HPDE6-E6E7 (cell line): ENCODE data around the gene EBPL.
"Not testable (repeated sequence)": the region's sequence is repeated elsewhere in the genome, so short reads cannot be mapped to it uniquely, and the experiment has no call there.

ENCODE experiments used
- DNase-seq: peaks from one replicate; pipeline ENCODE4 v3.0.0; 2011; ENCODE audit warnings: missing footprints; ENCODE audit errors: extremely low spot score

The EBPL gene

DNA sequence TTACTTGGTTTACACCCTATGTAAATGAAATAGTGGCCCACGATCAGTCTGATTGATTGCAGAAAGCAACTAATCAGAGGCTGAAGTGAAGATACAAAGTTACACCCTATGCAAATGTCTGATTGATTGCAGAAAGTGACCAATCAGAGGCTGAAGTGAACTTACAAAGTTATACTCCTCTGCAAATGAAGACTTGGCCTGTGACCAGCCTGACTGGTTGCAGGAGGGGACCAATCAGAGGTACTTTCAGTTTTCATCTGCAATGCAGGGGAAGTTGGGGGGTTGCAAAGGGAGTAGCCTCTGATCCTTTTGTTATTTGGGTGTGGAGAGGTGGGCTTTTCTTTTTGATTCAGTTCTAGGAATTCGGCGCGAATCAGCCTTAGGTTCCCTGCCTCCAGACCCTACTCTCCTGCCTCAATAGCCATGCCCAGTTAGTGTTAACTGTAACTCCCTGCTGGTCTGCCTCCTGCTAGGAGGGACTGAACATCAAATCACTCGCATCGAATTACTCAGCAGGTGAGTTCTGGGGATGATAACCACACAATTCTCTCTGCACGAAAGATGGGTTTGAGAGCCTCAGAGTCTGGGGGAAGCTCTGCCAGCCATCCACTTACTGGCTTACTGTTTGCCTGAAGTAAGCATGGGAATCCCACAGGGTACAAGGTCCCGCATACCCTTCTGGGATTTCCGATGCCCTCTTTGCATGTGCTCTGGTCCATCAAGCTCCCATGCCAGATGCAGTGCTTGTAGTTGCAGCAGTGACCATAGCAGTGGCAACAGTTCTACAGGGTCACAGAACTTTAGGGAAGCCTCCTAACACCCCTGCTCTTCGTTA, 55.5 kb downstream of the EBPL start:
- DNase-seq, result no peak

DNA sequence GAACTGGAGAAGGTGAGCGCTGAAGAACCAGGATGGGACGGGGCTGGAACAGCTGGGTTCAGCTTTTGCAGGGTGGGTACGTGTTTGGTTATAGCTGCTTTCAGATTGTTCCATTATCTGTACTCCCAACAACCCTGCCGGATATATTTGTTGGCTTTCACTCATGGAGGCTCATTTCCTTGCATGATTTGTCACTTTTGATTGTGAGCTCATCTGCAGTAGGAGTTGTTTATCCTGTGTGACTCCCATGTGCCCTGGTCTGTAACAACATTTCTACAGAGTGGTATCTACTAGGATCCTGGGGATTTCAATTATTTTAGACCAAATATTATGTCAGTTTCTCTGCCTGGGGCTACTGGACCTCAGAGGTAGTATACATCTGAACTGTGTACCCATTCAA, 57.6 kb downstream of the EBPL start:
- no peak for DNase-seq

GRCh38 chr13:49632156-49632555, 59.1 kb downstream of the EBPL start:
- no peak for DNase-seq

GRCh38 chr13:49630580-49630979, 60.7 kb downstream of the EBPL start:
- DNase-seq, result no peak

GRCh38 chr13:49629947-49630346, 61.3 kb downstream of the EBPL start:
- DNase-seq, result no peak

GRCh38 chr13:49629196-49629938, 61.9 kb downstream of the EBPL start:
- DNase-seq, result no peak

- DNase-seq, result no peak
Measured at GRCh38 chr13:49627831-49628652, 63.2 kb downstream of the EBPL start, which contains the start of gene ARL11. Gene ARL11, plus strand, starts transcription at chr13:49628507. Its CDS starts 1,941 bp downstream, at chr13:49630448.

GRCh38 chr13:49625392-49626079, 65.8 kb downstream of the EBPL start:
- DNase-seq, result no peak

- DNase-seq, result no peak
Measured at GRCh38 chr13:49624229-49624628, 67.1 kb downstream of the EBPL start.

DNA sequence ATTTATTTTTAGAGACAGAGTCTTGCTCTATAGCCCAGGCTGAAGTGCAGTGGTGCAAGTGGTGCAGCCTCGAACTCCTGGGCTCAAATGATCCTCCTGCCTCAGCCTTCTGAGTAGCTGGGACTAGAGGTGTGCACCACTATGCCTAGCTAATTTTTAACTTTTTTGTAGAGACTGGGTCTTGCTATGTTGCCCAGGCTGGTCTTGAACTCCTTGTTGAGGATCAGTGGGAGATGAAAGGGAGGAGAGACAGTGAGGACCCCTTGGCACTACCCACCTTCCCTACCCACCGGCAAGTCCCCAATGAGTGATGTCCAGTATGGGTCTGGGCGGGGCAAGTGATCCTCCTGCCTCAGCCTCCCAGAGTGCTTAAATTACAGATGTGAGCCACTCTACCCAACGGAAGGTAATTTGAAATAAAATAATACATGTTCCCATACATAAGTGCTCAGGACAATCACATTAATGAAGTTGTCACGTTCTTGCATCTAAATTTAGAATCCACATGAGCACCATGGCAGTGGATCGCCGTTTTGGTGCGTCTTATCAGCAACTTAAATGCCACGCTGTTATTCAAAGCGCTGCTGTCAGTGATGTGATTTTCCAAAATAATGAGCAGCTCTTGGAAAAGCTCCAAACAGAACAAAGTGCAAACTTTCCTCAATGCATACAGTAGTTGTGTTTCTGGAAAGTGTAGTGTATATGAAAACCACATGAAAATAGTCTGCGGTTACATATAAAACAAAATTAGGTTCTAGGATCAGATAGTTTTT, 68.9 kb downstream of the EBPL start:
- DNase-seq, result no peak

DNA sequence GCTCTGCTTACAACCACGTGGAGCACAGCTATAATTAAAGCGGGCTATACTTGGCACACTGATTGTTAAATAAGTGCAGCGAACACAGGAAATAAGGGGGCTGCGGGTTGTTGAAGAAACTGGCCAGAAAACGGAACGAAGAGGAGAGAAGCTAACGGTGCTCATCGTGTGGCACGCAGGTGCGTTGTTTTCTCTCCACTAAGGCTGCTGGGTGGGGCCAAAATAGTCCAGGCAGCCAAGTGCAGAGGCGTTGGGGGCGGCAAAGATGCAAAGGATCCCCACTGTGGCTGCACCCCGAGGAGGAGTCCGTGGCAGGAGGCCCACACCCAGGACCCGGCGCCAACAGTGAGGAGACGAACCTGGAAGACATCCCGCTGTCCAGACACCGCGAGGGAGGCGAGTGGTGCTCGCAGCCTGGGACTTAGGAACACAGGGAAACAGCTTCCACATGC, 71.1 kb downstream of the EBPL start:
- DNase-seq, result no peak

DNA sequence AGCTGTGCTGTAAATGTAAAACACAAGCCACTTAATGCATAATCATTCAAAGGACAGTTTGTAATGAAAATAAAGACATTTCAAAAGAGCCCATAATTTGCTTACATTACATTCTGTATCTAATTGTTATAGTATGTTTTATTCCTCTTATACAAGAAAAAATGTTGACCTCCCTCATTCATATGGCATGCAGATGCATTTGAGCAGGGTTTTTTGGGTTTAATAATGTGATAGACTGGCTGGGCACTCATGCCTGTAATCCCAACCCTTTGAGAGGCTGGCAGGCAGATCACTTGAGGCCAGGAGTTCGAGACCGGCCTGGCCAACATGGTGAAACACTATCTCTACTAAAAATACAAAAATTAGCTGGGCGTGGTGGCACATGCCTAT, 74.6 kb downstream of the EBPL start:
- no peak for DNase-seq

DNA sequence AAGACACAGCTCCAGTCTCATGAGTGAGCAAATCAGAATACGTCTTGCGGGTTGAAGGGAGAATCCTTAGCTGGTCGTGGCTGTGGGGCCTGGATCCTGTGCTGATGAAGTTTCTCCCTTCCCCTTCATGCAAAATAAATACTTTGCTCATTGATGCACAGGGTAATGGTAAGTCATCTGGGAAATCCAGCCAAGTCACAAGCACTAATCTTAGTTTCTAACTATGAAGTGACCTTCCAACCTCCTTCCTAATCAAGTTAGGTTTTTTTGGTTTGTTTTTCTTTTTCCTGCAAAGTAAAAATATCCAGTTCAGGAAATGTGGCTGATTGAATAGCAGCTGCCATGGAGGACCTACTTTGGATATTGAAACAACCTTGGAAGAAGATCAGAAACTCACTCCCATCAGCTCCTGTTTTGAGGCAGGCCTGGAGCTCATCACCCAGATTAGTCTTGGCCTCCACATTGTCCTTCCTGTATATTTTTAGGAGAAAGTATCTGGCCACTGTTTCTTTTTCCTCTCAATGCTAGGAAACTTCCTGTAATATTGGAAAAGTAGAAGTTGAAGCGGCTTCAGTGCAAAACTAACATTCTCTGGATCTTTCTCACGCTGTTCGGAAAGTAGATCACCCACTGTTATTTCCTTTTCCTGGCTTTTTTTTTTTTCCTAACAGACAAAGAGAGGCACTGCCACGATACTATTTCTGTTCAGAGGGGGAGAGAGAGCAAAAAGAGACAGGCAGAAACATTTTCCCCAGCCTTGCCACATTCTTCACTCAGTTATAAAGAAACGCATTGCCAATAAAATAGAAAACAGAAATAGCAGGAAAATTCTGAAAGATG, 75.2 kb downstream of the EBPL start:
- no peak for DNase-seq

DNA sequence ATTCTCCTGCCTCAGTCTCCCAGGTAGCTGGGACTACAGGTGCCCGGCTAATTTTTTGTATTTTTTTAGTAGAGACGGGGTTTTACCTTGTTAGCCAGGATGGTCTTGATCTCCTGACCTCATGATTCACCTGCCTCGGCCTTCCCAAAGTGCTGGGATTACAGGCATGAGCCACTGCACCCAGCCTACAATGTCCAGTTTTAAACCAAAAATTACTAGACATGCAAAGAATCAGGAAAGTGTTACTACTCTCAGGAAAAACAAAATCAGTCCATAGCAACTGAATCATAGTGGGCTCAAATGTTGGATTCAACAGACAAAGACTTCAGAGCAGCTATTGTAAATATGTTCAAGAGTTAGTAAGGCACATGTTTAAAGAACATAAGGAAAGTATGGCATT, 79.2 kb downstream of the EBPL start:
- not testable (repeated sequence) for DNase-seq
